GM12801 (cell line): ENCODE data around the gene AOPEP.

Experiments
- TF ChIP-seq, protein P1 (sequence below): IDR thresholded peaks from one replicate; pipeline ENCODE4 v1.5.1; 2011; ENCODE audit warnings: control low read depth; ENCODE audit not compliant: insufficient read length; ENCODE audit errors: extremely low read depth

The AOPEP gene

DNA sequence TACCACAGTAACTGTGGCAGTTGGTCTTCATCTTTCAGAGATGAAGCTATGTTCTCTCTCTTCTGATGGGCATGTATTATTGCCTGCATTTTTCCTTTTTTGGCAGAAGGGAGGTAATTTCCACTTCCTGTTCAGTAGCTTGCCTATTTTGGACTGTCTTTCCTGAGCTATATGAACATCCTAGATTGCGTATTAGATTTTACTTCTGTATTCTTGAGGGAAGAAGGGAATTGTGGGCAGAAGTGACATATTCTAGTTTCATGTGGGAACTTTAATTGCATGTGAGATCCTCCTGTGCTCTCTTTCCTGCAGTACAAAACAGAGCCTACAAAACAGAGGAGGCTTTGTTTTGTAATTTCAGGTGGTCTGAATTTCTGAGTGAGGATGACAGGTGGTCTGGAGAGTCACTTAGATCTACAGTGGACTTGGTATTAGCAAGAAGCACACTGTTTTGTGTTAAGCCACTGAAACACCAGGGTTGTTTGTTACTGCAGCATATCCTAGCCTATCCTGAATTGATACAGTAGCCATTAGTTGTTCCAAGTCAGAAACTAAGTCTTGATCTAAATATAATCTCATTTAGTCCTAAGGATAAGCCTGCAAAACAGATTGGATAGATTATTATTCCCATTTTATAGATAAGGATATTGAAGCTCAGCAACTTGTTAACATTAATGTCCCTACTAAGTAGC, 68.1 kb downstream of the AOPEP start:
- TF ChIP-seq, protein P1, sequence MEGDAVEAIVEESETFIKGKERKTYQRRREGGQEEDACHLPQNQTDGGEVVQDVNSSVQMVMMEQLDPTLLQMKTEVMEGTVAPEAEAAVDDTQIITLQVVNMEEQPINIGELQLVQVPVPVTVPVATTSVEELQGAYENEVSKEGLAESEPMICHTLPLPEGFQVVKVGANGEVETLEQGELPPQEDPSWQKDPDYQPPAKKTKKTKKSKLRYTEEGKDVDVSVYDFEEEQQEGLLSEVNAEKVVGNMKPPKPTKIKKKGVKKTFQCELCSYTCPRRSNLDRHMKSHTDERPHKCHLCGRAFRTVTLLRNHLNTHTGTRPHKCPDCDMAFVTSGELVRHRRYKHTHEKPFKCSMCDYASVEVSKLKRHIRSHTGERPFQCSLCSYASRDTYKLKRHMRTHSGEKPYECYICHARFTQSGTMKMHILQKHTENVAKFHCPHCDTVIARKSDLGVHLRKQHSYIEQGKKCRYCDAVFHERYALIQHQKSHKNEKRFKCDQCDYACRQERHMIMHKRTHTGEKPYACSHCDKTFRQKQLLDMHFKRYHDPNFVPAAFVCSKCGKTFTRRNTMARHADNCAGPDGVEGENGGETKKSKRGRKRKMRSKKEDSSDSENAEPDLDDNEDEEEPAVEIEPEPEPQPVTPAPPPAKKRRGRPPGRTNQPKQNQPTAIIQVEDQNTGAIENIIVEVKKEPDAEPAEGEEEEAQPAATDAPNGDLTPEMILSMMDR = no peak

DNA sequence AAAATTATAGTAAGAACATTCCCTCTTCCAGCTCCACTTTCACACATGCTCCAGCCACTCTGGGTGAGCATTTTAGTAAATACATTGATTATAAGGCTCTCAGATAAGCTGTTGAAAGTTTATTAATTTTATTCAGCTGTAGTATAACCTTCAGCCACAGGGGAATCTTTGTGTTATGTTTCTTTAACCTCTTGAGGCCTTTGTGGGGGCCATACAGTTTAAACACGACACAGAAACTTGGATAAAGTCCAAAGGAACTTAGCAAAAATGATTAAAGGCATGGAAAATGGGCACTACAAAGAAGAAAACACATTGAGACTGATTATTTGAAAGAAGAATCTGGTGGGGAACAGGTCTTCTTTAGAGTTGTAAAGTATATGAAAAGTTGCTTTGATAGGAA, 70.2 kb downstream of the AOPEP start:
- TF ChIP-seq, protein P1 = no peak

DNA sequence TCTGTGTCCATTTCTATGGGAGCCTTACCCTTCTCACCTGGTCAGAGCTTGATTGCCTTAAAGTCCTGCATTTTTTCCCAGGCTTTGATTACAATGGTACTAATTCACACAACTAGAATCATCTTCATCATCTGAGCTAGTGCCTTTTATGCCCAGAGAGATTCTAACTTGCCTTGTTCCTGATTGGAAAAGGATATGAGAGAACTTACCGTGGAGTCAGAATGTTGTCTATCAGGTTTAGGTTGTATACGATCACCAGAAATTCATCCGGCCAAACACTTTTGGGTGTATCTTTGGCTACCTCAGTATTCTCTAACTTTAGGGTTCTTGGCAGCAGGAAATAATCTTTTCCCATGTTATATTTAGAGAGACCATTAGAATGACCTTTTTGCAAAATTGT, 71.7 kb downstream of the AOPEP start:
- TF ChIP-seq, protein P1 = no peak

DNA sequence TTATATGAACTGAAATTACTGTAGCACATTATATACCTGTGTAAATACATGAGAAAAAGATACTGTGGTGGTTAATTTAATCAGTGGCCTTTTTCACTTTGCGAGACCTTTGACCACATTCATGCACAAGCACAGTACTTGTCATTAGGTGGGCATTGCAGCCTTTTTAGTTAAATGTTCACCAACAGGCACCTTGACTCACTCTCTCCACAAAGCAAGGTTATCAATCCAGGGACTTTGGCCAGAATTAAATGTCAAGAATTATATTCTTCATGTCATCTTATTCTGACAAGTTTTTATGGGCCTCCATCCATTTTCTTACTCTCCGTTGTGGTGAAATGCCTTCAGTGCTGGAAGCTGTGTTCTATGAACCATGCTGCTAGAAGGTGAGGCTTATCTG, 72.2 kb downstream of the AOPEP start:
- TF ChIP-seq, protein P1 = no peak

DNA sequence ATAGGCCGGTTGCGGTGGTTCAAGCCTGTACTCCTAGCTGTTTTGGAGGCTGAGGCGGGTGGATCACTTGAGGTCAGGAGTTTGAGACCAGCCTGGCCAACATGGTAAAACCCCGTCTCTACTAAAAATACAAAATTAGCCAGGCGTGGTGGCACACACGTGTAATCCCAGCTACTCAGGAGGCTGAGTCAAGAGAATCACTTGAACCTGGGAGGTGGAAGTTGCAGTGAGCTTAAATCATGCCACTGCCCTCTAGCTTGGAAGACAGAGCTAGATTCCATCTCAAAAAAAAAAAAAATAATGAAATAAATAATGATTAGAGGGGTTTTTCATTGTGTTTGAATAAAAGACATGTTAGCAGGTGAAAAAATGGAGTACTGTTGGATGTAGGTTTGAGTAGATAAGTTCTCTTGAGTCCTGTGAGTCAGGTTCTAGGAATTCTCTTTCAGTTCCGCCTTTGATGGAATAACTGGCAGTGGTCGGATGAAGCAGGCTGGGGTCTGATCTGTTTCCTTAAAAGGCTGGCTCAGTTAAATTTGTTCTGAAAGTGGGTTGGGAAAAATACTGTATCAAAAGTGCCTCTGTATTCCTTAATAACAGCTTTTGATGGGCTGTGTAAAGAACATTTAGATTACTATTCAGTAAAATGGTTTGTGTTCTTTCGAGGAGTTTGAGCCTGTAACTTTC, 73.2 kb downstream of the AOPEP start:
- TF ChIP-seq, protein P1 = no peak

DNA sequence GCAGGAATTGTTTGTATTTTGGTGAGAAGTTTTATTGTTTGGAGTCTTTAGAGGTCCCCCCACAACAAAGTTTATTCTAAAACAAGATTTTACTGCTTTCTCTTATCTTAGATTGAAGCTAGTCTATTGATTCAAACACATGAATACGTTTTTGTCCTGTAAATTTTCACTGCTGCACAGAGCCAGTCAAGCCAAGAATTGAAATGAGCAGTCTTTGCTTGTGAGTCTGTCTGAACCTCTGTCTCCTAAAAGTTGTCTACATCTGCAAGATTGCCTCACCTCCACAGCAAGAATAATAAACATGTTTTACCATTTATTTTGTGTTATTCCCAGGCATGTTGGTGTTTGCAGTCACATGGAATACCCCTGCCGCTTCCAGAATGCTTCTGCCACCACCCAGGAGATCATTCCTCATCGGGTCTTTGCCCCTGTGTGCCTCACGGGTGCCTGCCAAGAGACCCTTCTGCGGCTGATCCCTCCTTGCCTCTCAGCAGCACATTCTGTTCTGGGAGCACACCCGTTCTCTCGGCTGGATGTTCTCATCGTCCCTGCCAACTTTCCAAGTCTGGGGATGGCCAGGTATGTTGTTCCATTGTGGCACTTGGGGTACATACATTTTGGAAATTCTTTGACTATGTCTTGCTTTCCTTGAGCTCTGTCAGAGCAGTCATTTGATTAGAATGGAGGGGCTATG, 74.1 kb downstream of the AOPEP start:
- TF ChIP-seq, protein P1 = no peak

DNA sequence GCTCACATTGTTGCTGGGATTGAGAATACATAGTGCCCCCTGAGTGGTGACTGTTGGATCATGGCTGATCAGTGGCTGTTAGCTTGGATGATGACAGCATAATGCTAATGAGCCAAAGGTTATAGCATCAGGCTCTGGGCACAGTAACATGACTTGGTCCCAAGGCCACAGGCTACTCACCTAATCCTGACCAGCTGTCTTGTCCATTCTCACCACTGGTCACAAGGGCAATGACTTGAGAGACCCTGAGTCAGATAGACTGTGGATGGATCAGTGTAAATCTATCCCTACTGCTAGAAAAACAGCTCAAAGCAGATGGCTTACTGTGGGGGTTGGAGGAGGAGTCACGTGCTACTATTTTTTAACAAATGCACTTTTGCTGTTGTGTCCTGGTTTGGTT, 74.7 kb downstream of the AOPEP start:
- TF ChIP-seq, protein P1 = no peak
